ENCODE data around the gene UGDH. TPM values are rescaled to one million over a fixed set of nuclear protein-coding genes. Genes with fewer than 3 reads are reported as not detected.
A peak's percentile ranks its signal among the peaks of the same experiment; 100 is the strongest.

UGDH gene
- total and polyA plus RNA-seq, 2 of the 13 experiments (the other 11 are each of a cell fraction or from before 2014, with no cell fraction given) = 99.0 to 384 TPM

DNA sequence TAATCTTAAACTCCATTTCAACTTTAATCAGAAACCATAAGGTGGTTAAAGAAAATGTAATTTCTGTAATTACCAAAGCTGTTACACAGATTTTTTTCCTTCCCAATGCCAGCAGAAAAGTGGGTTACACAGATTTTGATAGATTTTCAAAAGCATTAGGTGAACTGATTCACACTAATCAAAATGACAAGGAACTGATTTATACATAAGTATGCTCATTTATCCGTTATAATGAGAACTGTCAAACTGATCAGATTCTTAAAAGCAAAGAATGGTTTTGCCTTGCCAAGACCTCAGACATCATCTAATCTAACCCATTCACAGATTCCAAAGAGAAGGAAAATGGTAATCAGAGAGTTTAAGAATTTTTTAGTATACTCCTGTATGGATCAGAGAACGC, 5.2 kb downstream of the UGDH start:
- DNase-seq (ENCODE audit: low spot score) (no peak), FAIRE-seq (no peak), ATAC-seq (no peak)
- Histone ChIP-seq H3K27ac (ENCODE audit: extremely low read length, insufficient read depth, low read length) (peak overlapping the region; percentile 94), H3K4me3 (replicated peaks in 1 of 3; ENCODE audit: insufficient read depth in 1 of 3, low read depth in 2 of 3, low read length in 3 of 3) (peak overlapping the region; percentile 68 to 96 (median 96); a peak in 5 of 6 replicates), H3K27me3 (ENCODE audit: control insufficient read depth in 1 of 2, insufficient read depth in 2 of 2, low read length in 2 of 2) (no peaks in the 10 kb centered on the region), H3K9me3 (ENCODE audit: low read length) (no peaks in the 10 kb centered on the region), H3K9ac (ENCODE audit: insufficient read depth, low read depth, low read length) (peak overlapping the region; percentile 78), H3K36me3 (replicated peaks in 1 of 2; ENCODE audit: control insufficient read depth in 1 of 2, insufficient read depth in 2 of 2, low read length in 2 of 2) (peaks cover 7 to 26% of the 10 kb centered on the region in 2 experiments; a peak in 4 of 5 replicates), H3K4me1 (ENCODE audit: insufficient read depth, low read length) (peaks cover 59% of the 10 kb centered on the region), H3K79me2 (ENCODE audit: insufficient read depth, low read length) (peaks cover 93% of the 10 kb centered on the region), H3K4me2 (ENCODE audit: low read depth, low read length) (peak overlapping the region; percentile 72), H2AFZ (ENCODE audit: low read length) (no peak overlapping the region), H4K20me1 (ENCODE audit: insufficient read depth, low read length) (peaks cover 45% of the 10 kb centered on the region)
- peak; percentile 44 for TF ChIP-seq AGO2 (optimal IDR thresholded peaks at IDR 0.05; ENCODE audit: low read depth, low read length)
- no peak for TF ChIP-seq ZNF784 (CRISPR knock-in tag; IDR thresholded peaks at IDR 0.05; ENCODE audit: borderline replicate concordance)
- peak; percentile 41 for TF ChIP-seq RBFOX2 (IDR thresholded peaks at IDR 0.05; ENCODE audit: low read depth, low read length)
- BruUV-seq (replicated peaks) = no TSS peak
- in situ Hi-C loops (cut with HindIII; ENCODE audit: extremely low pct_ligation_motif_present, low pct_unique_long_range_greater_than_20kb) = no loop called here
- 30% methylated on average over 2 of the region's 2 CpGs for WGBS (ENCODE audit: low lambda C conversion rate)
- POLR2A ChIA-PET = interaction anchor here (1.0 kb wide), 1 partner anchor 37 kb away, joined by 3 read pairs; no protein-coding TSS in a partner anchor
- CTCF ChIA-PET (ENCODE audit: low intra/inter-chr PET ratio, low total read pairs) = no interaction called here
- intact Hi-C loops (cut with micrococcal nuclease; ENCODE audit: unreplicated experiment) = loop anchor here (5.0 kb wide), 1 partner anchor 55 kb away; no protein-coding TSS in a partner anchor

DNA sequence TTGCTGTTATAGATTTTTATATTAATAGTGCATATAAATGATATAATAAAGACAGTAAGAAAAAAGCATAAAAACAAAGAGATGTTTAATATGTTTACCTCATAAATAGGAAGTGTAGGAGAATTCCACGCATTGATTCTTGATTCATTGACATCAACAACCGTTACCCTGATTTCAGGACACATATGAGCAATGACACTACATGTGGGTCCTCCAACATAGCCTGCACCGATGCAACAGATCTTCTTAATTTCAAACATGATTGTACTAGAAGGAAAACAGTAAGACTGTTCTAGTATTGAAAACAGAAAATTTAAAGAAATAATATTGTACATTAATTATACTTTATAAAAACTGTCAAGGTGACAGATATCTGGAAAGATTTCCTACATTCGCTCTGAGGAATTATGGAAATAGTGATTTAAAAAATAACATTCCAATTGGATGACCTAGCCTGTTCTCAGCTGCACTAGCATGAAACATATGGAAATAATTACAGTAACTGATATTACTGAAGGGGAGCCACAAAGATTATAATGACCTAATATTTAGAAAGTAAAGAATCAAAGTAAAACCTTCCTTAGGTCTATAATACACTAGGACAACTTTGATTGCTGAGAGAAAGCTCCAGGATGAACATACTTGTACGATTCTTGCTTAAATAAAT, 5.9 kb downstream of the UGDH start:
- H3K36me3 ChIP-seq (replicated peaks in 1 of 2; ENCODE audit: control insufficient read depth in 1 of 2, insufficient read depth in 2 of 2, low read length in 2 of 2) = peaks cover 7 to 26% of the 10 kb centered on the region in 2 experiments; a peak in 4 of 5 replicates
- WGBS (ENCODE audit: low lambda C conversion rate) = 47% methylated on average over 5 of the region's 5 CpGs
- no peak for ATAC-seq
- H2AFZ ChIP-seq (ENCODE audit: low read length) = no peak overlapping the region
- no peaks in the 10 kb centered on the region for H3K9me3 ChIP-seq (ENCODE audit: low read length)
- H3K79me2 ChIP-seq (ENCODE audit: insufficient read depth, low read length) = peaks cover 92% of the 10 kb centered on the region
- no peak for DNase-seq (ENCODE audit: low spot score)
- peak overlapping the region; percentile 78 for H3K9ac ChIP-seq (ENCODE audit: insufficient read depth, low read depth, low read length)
- intact Hi-C loops (cut with micrococcal nuclease; ENCODE audit: unreplicated experiment) = loop anchor here (5.0 kb wide), 1 partner anchor 54 kb away; no protein-coding TSS in a partner anchor
- FAIRE-seq = no peak
- H3K27me3 ChIP-seq (ENCODE audit: control insufficient read depth in 1 of 2, insufficient read depth in 2 of 2, low read length in 2 of 2) = no peaks in the 10 kb centered on the region
- peak overlapping the region; percentile 72 for H3K4me2 ChIP-seq (ENCODE audit: low read depth, low read length)
- POLR2A ChIA-PET = no interaction called here
- H3K4me1 ChIP-seq (ENCODE audit: insufficient read depth, low read length) = peaks cover 65% of the 10 kb centered on the region
- peaks cover 45% of the 10 kb centered on the region for H4K20me1 ChIP-seq (ENCODE audit: insufficient read depth, low read length)
- TF ChIP-seq, protein P1, sequence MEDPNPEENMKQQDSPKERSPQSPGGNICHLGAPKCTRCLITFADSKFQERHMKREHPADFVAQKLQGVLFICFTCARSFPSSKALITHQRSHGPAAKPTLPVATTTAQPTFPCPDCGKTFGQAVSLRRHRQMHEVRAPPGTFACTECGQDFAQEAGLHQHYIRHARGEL (CRISPR knock-in tag; IDR thresholded peaks at IDR 0.05) = no peak
- peak; percentile 55; the same call in 1 of the 2 replicates for TF ChIP-seq RBFOX2 (IDR thresholded peaks at IDR 0.05; ENCODE audit: low read depth, low read length)
- no peak for TF ChIP-seq KDM2A (CRISPR knock-in tag; IDR thresholded peaks at IDR 0.05; ENCODE audit: borderline replicate concordance, low read depth)
- TF ChIP-seq FOXA1 (IDR thresholded peaks at IDR 0.05) = no peak
- TF ChIP-seq FOXA1 (CRISPR knock-in tag; IDR thresholded peaks at IDR 0.05) = no peak
- no peak for TF ChIP-seq ZNF230 (CRISPR knock-in tag; IDR thresholded peaks at IDR 0.05)
- no peak for TF ChIP-seq ZNF703 (CRISPR knock-in tag; IDR thresholded peaks at IDR 0.05; ENCODE audit: borderline replicate concordance)
- BruUV-seq (replicated peaks) = no TSS peak
- CTCF ChIA-PET (ENCODE audit: low intra/inter-chr PET ratio, low total read pairs) = no interaction called here
- H3K27ac ChIP-seq (ENCODE audit: extremely low read length, insufficient read depth, low read length) = peak overlapping the region; percentile 94
- in situ Hi-C loops (cut with HindIII; ENCODE audit: extremely low pct_ligation_motif_present, low pct_unique_long_range_greater_than_20kb) = no loop called here
- H3K4me3 ChIP-seq (replicated peaks in 1 of 3; ENCODE audit: insufficient read depth in 1 of 3, low read depth in 2 of 3, low read length in 3 of 3) = peak overlapping the region; percentile 68 to 96 (median 96); a peak in 4 of 6 replicates
